GM18498 (cell line): Measurements from ENCODE around the gene TXNRD2.
"Not testable (repeated sequence)": the region's sequence is repeated elsewhere in the genome, so short reads cannot be mapped to it uniquely, and the experiment has no call there.

Experiments used
- ATAC-seq: cut with Tn5 transposase; IDR thresholded peaks from one replicate; pipeline ENCODE4 v1.9.1; 2021; ENCODE audit warnings: mild to moderate bottlenecking, moderate library complexity; ENCODE audit not compliant: unreplicated experiment

TXNRD2 gene

DNA sequence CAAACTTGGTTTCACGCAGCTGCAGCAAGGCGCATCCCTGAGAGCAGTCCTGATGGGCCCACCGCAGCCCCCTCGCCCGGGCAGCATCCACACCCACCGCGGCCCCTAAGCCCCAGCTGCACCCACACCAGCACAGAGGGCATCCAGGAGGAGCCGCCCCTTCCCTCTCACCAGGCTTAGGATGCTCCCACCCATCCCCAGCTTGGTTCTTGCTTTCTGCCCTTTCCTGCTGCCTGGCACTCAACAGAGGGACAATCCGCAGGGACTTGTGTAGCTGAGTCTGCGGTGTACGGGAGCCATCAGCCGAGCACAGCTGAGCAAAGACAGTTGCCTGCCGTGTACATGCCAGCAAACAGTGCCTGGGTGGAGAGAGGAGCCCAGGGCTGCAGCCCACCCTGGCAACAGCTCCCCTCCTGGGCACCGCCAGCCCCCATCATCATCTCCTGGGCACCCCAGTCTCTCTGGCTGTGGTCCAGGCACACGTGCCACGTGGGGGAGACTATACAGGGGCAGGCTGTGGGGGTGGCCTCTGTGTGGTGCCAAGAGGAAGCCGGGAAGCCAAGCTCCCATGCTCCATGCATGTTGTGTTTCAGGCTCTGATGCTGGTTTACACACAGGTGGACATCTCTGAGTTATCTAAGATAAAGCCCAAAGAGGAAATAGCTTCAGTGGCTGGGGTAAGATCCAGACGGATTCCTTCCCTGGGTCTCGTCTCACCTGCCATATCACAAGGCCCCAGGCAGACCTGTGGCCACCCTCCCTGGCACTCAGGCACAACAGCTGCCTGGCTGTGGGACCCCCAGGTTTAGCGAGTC is 50.9 kb downstream of the TXNRD2 start:
- no peak for ATAC-seq

DNA sequence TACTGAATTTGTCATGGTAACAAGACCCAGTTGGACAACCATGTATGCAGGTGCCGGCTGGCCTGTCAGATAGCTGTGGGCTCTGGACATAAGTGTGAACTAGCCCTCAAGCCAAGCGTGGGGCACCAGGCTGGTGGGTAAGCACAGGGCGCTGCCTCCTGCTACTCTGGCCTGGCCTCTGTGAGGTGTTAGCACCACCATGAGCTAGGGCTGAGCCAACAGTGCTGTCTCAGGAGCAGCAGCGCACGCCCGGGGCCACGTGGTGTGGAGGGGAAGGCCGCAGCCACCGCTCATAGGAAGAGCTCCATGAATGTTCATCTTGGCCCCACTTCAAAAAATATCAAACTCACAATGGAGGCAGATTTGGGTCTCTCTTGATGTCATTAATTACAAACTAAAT is 51.7 kb downstream of the TXNRD2 start:
- ATAC-seq = no peak

DNA sequence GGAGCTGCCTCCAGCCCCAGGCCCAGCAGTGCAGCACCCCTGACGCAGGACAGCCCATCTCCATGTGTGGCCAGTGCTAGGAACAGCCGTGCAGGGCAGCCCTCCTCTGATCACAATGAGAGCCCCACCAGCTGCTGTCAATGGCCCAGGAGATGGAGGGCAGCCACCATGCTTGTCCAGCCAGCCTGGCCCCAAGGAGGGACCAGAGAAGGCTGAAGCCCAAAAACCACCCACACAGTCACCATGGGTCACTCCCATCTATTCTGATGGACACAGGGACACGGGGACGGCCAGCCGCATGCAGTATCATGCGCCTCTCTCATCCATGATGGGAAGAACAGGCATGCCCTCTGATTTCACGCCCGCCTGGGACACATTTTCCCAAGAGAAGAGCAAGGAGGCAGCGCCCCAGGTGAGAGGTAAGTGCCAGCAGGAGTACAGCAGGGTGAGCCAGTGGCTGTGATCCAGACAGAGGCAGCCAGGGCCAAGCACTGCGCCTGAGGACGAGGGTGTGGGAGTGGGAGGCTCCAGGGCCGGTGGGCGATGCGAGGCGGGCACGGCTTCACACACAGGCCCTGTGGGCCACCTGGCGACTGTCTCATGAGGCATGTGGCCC is 53.4 kb downstream of the TXNRD2 start:
- ATAC-seq = no peak

DNA sequence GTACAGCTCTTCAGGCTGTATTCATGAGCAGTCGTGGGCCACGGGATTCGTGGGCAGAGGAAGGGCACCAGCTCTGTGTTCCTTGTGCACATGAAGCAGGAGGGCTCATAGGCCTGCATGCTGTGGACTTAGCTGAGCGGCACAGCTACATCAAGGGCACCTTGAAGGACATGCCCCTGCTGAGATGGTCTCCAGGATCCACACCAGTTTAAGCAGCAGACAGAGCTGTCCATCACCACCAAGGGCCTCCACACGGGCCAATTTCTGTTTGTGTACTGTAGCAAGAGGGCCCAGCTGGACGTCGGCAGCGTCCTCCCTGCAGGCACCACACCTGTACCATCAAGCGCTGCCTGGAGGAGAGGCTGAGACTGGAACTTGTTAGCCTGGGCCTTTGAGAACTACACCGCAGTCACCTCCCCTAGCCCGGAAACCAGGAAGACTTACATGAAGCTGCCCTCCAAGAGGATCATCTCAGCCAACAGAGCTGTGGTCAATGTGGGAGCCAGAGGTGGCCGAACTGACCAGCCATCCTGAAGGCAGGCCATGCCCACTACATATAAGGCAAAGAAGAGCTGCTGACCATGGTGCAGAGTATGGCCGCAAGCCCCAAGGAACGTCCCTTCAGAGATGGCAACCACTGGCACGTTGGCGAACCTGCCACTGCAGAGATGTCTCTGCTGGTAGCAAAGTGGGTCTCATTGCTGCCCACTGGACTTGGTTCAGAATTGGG is 54.2 kb downstream of the TXNRD2 start:
- ATAC-seq = no peak

DNA sequence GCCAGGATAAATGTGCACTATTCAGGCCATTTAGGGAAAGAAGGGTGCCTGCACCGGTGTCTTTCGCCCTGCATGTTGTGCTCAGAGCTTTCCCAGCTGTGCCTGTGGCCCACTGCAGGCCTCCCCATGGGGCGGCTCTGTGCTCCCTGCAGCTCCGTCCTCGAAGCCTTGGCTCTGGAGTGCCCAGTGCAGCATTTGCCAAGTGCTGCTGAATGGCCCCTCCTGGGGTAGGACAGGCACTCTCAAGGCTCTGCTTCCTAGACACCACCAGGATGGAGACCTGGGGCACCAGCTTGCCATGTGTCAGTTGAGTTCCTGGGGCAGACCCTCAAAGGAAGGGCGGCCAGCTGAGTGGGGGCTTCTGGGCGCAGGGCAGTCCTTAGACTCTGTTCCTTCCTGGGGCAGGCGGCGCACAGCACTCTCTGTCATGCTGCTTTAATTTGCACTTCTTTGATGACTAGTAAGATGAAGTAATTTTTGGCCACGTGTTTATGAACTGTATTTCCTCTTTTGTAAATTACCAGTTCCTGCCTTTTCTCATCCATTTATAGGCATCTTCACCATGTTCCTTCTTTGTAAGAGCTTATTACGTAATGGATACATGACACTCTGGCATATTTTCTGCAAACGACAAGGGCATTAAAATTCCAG is 54.9 kb downstream of the TXNRD2 start:
- no peak for ATAC-seq

DNA sequence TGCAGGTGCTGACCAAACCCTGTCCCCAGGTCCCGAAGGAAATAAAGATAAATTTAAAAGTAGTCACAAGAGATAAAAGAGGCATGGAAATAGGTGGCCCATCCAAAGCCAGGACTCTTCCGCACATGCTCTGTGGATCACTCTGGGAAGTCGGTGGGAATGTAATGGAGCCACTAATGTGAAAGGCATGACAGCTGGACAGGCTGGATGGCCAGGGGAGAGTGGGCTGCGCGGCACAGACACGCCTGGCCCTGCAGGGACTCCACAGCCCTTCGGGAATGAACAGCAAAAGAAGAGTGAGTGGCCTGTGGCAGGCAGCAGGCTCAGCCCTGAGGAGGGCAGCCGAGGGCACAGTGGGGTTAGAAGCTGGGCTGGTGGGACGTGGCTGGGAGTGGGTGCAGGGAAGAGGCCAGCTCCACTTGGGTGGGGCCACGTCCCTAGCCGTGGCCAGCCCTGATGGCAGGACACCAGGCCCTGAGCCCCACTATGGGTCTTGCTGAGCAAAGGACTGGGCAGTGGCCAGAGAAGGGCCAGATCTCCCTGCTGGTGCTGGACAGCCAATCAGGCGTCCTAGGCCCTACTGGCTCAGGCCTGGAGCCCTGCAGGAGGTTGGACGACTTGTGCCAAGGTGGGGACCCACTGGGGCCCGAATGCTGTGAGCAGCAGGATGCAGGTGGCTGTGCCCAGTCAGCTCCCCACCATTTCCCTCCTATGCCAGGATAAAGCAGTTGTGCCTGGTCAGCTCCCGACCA is 55.6 kb downstream of the TXNRD2 start:
- no peak for ATAC-seq

DNA sequence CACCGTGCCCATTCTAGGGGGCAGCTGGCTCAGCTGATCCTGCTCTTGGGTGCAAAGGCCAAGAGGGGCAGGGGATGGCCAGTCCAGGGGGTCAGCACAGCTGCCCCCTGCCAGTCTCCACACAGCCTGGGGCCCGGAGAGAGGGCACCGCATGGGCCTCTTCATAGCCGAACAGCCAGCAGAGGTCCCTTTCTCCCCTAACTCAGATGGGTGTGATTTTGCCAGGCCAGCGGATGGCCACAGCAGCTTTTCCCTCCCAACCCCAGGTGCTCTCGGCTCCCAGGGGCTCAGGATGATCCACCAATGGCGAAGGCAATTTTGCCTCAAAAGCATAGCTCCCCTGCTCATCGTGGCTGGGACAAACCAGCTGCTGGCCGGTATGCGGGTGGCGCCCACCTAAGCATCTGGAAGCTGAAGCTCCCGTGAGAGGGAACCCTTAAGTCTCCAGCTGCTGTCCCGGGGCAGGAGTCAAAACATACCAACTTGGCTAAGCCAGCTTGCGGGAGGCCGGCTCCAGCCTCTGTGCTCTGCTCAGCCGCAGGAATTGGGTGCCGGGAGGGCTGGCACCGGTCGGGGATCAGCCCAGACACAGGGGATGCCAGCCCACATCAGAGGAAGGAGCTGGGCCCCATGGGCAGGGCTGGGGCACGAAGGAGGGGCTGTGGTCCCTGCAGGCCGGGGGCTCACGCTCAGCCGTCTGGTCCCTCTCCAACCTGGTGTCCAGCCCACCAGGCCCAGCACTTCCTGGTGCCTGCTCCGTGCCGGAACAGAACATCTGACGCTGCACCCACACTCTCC is 56.5 kb downstream of the TXNRD2 start:
- ATAC-seq = no peak

DNA sequence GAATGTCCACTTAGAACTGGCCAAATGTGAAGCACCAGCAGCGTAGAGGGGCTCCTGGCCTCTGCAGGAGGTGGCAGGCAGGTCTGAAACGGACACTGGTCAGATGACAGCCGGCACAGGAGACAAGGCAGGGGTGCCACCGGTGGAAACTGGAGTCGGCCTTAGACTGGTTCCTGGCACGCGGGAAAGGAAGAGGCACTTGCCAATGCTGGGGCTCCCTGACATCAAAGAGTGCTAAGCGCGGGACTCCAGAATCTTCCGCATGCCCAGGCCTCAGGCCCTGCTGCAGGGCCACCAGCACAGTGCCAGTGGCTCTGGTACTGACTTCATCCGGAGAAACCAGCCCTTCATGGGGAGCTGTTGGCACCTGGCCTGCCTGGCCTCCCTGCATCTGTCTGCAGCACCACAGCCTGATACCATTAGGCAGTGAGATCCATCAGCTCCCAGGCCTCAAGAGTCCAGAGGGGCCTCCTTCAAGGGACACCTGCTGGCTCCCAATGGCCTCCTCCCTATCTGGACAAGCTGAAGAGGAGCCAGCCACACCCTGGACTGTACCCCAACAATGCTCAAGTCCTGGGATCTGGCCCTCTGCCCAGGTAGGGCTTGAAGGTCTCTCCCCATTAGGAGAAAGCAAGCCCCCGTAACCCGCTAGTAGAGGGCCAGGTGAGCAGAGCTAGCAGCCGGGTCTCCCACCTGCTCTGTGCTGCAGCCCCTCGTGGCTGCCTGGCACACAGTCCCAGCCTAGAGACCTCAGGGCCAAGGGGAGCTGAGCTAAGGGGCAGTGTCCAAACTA is 57.3 kb downstream of the TXNRD2 start:
- ATAC-seq = no peak

DNA sequence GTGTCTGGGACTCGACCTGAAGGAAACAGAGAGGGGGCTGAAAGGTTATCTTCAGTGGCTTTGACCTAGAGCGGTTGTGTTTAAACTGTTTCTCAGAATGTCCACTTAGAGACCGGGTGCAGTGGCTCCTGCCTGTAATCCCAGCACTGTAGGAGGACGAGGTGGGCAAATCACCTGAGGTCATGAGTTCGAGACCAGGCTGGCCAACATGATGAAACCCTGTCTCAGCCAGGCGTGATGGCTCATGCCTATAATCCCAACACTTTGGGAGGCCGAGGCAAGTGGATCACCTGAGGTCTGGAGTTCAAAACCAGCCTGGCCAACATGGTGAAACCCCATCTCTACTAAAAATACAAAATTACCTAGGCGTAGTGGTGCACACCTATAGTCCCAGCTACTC is 58.2 kb downstream of the TXNRD2 start:
- not testable (repeated sequence) for ATAC-seq

DNA sequence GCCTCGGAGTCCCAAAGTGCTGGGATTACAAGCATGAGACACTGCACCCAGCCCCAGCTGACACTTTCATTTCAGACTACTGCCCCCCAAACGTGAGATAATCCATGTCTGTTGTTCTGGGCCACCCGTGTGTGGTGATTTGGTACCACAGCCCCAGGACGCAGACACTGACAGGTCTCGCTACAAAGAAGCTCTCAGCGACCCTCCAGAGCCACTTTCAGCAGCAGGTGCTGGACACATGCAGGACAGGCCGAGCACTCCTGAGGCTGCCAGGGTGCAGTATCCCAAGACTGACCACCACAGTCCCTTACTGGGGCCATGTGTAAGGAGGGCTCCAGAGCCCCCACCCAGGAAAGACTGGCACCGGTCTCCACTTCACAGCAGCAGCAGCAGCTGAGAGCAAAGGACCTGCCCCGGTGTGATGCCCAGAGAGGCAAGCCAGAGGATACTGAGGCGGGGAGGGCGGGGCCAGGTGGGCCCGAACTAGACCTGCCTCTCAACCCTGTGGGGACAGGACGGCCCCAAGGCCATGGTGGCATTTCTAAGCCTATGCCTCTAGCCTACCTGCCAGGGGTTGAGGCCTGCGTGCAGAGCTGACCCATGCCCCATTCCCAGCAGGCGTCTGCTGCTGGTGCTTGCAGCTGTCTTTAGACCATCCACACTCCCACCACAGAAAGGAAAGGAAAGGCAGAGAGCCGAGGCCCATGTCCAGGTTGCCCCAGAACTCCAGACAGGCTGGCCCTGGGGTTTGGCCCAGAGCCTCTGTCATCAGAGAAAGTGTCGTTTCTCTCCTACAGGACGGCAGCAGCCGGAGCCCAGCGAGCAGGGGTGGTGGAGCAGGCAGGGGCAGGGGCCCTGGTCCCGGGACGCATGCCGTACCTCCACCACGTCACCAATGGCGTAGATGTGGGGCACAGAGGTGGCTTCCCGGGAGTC is 58.9 kb downstream of the TXNRD2 start:
- ATAC-seq = no peak

DNA sequence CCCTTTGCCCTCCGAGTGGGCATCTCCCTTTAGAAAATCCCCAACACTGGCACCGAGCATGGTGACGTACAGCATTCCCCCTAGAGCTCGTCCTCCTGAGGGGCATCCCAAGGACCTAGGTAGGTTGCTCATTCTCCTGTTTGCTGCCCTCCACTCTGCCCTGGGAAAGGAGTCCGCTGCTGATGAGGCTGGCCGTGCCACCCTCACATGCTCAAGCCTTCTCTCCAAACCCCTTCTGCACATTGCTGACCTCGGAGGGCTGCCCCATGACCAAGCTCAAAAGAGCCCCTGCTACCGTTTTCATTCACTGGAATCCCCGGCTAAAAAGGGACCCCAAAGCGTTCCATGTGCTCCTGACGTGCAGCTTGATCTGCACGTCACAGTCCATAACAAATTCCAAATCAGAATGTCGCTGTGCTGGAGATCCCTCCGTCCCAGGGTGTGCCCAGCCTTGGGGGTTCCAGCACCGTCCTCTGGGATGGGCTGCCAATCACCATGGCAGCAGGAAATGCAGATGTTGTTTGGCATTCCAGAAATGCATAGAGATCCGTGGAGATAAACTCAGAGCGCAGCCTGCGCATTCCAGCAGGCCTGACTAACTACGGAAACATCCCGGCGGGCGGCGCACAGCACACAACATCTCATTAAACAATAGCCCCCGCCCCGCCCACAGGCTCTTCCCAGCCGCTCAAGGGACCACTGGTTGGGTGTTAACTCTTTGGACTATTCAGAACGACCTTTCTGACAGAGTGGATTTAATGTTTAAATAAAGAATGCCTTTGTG is 60.6 kb downstream of the TXNRD2 start:
- no peak for ATAC-seq

DNA sequence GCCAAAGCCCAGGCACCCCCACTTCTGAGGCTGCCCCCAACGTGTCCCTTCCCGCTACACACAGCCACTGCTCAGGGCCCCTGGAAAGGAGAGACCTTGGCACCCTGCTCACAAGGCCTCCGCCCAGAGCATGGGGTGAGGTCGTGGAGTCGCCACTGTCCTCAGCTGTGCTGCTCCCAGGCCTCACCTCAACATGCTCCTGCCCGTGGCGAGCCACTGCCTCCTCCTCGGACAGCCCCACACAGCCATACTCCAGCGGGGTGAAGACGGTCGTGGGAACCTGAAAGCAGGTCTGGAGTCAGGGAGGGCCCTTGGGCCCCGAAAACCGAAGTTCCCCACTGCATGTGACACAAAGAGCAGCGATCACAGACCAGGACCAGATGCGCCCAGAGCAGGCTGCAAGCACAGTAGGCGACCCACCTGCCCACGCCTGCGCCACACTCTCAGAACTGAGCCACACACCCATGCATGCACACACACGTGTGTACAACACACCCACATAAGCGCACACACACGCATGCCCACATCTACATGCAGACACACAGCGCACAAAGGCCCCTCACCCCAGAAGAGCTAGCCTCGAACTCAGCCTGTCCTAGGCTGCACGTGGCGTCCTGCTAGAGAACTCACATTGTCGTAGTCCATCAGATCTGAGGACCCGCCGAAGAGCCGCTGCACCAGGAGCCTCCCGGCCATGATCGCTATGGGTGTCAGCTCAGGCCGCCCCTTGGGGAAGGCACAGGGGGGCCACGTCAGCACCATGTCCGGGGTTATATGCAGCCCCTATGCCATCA is 61.4 kb downstream of the TXNRD2 start:
- no peak for ATAC-seq

DNA sequence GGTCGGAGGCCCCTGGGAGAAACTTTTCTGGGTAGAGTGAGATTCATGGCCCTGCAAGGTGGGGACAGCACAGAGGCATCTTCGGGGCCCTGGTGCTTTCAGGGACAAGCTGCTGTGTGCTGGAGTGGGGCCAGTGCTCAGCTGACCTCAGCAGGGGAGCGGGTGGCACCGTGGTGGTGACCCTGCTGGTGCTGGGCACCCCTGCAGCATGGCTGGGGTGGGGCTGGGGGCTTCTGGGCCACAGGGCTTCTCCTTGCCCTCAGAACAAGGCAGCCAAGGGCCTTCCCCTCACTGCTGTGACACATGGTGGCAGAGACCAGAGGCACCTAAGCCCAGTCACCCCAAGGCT is 62.0 kb downstream of the TXNRD2 start:
- no peak for ATAC-seq

DNA sequence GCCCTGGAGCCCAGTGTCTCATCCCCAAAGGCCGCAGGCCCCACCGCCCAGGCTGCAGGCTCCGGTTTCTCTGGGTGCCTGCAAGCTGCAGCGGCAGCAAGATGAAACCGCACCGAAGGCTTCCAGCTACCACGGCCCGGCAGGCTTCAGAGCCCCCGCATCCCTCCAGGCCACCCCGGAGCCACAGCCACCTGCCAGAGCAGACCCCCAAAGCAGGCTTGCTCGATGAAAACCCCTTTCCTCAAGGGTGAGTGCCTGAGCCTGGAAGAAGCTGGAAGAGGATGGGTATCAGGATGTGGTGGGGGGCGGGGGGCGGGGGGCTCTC is 62.4 kb downstream of the TXNRD2 start:
- ATAC-seq = no peak

DNA sequence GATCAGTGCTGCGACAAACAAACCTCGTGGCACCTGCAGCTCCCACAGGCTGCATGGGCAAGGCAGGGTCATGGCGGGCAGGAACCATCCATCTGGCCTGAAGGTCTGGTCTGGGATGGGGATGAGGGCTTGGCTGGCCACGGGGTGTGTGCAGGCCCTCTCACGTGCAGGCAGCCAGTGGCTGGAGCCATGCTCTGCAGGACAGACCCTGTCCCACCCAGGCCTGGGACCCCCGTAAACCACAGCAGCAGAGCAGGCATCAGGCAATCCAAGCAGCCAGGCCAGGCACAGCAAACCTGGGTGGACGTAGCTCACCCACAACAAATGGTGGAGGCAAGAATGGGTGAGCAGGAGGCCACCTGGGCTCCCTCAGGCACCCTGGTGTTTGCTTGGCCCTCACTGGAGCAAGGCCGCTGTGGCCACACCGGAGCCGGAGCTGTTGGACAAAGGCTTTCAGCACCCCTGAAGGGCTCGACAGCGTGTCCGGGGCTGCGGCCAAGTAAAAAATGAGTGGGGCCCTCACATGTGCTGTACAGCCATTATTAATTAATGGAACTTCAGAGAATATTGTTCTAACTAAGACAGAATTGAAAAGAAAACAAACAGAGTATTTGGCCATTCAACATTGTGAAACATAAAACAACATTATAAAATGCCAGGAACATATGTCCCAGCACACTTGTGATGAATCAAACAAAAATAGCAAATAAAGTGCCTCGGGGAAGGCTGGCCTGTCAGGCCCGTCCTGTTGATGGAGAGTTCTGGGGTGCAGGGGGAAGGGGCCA is 63.0 kb downstream of the TXNRD2 start:
- no peak for ATAC-seq
